Ishikawa (cell line): ENCODE data around the gene ARID5A.

ENCODE experiments used
- CEBPB ChIP-seq: IDR thresholded peaks from 2 replicates; pipeline ENCODE4 v1.6.1; 2012
- CREB1 ChIP-seq: IDR thresholded peaks from 2 replicates; pipeline ENCODE4 v1.6.1; 2012; ENCODE audit warnings: low read depth
- EGR1 ChIP-seq: IDR thresholded peaks from 2 replicates; pipeline ENCODE4 v1.6.1; 2012
- EP300 ChIP-seq: IDR thresholded peaks from 2 replicates; pipeline ENCODE4 v1.6.1; 2012; ENCODE audit warnings: borderline replicate concordance
- FOXM1 ChIP-seq: IDR thresholded peaks from 2 replicates; pipeline ENCODE4 v1.6.1; 2012; ENCODE audit warnings: low read depth, borderline replicate concordance
- MAX ChIP-seq: IDR thresholded peaks from 2 replicates; pipeline ENCODE4 v1.6.1; 2012
- NFIC ChIP-seq: IDR thresholded peaks from 2 replicates; pipeline ENCODE4 v1.6.1; 2012
- RAD21 ChIP-seq: IDR thresholded peaks from 2 replicates; pipeline ENCODE4 v1.6.1; 2012; ENCODE audit warnings: low read depth
- REST ChIP-seq: IDR thresholded peaks from 2 replicates; pipeline ENCODE4 v1.6.1; 2012; ENCODE audit warnings: low read depth, mild to moderate bottlenecking
- TAF1 ChIP-seq: IDR thresholded peaks from 2 replicates; pipeline ENCODE4 v1.6.1; 2012; ENCODE audit warnings: low read depth, mild to moderate bottlenecking
- TCF12 ChIP-seq: IDR thresholded peaks from 2 replicates; pipeline ENCODE4 v1.6.1; 2012; ENCODE audit warnings: low read depth
- TEAD4 ChIP-seq: IDR thresholded peaks from 2 replicates; pipeline ENCODE4 v1.6.1; 2012
- USF1 ChIP-seq: IDR thresholded peaks from 2 replicates; pipeline ENCODE4 v1.6.1; 2012
- YY1 ChIP-seq: IDR thresholded peaks from 2 replicates; pipeline ENCODE4 v1.6.1; 2012; ENCODE audit warnings: low read depth
- ZBTB7A ChIP-seq: IDR thresholded peaks from 2 replicates; pipeline ENCODE4 v1.6.1; 2012; ENCODE audit warnings: low read depth

ARID5A gene

GRCh38 chr2:96514521-96514920, 22.0 kb upstream of the ARID5A start:
- TF ChIP-seq FOXM1, result no peak

GRCh38 chr2:96517079-96517478, 19.5 kb upstream of the ARID5A start:
- TF ChIP-seq YY1, result no peak
- no peak for TF ChIP-seq EP300
- no peak for TF ChIP-seq FOXM1
- TF ChIP-seq REST, result no peak
- no peak for TF ChIP-seq NFIC
- TF ChIP-seq USF1, result no peak
- TF ChIP-seq TAF1, result no peak
- no peak for TF ChIP-seq TCF12
- TF ChIP-seq RAD21, result no peak

GRCh38 chr2:96520231-96520630, 16.3 kb upstream of the ARID5A start:
- TF ChIP-seq ZBTB7A, result no peak
- no peak for TF ChIP-seq TEAD4
- no peak for TF ChIP-seq TCF12
- TF ChIP-seq FOXM1, result no peak
- TF ChIP-seq CEBPB, result no peak
- no peak for TF ChIP-seq EGR1
- no peak for TF ChIP-seq NFIC
- no peak for TF ChIP-seq MAX
- no peak for TF ChIP-seq YY1
- no peak for TF ChIP-seq CREB1

GRCh38 chr2:96520697-96521096, 15.9 kb upstream of the ARID5A start:
- TF ChIP-seq EP300, result no peak
- TF ChIP-seq CREB1, result no peak
- TF ChIP-seq REST, result no peak
- TF ChIP-seq FOXM1, result no peak
- no peak for TF ChIP-seq TEAD4
- TF ChIP-seq NFIC, result no peak
- no peak for TF ChIP-seq RAD21
- no peak for TF ChIP-seq TAF1
- no peak for TF ChIP-seq YY1
- no peak for TF ChIP-seq USF1
- TF ChIP-seq CEBPB, result no peak
- TF ChIP-seq EGR1, result no peak
- TF ChIP-seq TCF12, result no peak
- TF ChIP-seq ZBTB7A, result no peak
- TF ChIP-seq MAX, result no peak

- TF ChIP-seq CEBPB (no peak), FOXM1 (no peak)
Observed at GRCh38 chr2:96521219-96521618, 15.3 kb upstream of the ARID5A start.

GRCh38 chr2:96522304-96523203, 14.0 kb upstream of the ARID5A start:
- TF ChIP-seq ZBTB7A, result no peak
- no peak for TF ChIP-seq RAD21
- no peak for TF ChIP-seq REST
- no peak for TF ChIP-seq TAF1
- no peak for TF ChIP-seq TEAD4
- TF ChIP-seq FOXM1, result no peak
- TF ChIP-seq EP300, result no peak
- no peak for TF ChIP-seq CREB1
- TF ChIP-seq USF1, result no peak
- TF ChIP-seq NFIC, result no peak
